GM23338 (cell line): Measurements from ENCODE around the gene IDNK. TPM values are rescaled to one million over a fixed set of nuclear protein-coding genes. Genes with fewer than 3 reads are reported as not detected.

Experiments
- ATAC-seq: fragments of 200-7000 bp; cut with Tn5 transposase; 3 replicates; pipeline ENCODE4 v1.9.1; 2020
- DNase-seq: peaks from one replicate; pipeline ENCODE4 v3.0.0-alpha.2; 2015; ENCODE audit warnings: low spot score
- H2AFZ ChIP-seq: fragments of 200-600 bp; sonication (generic); 2 replicates; pipeline ENCODE4 v1.8.0; 2016; ENCODE audit warnings: antibody characterized with exemption, mild to moderate bottlenecking, moderate library complexity
- H3F3A ChIP-seq: fragments of 200-600 bp; sonication (generic); replicated peaks from 2 replicates; pipeline ENCODE4 v1.8.0; 2017; ENCODE audit warnings: antibody characterized with exemption, mixed run types, low read depth
- H3K27ac ChIP-seq: fragments of 200-600 bp; sonication (generic); 2 replicates; pipeline ENCODE4 v1.6.1; 2016; ENCODE audit warnings: low read depth
- H3K27me3 ChIP-seq: fragments of 200-600 bp; sonication (generic); 2 replicates; pipeline ENCODE4 v1.8.0; 2016; ENCODE audit warnings: mild to moderate bottlenecking, mixed run types, moderate library complexity; ENCODE audit not compliant: insufficient read depth
- H3K36me3 ChIP-seq: fragments of 200-600 bp; sonication (generic); 2 replicates; pipeline ENCODE4 v1.8.0; 2016; ENCODE audit warnings: mild to moderate bottlenecking; ENCODE audit not compliant: insufficient read depth
- H3K4me1 ChIP-seq: fragments of 200-600 bp; sonication (generic); 2 replicates; pipeline ENCODE4 v1.8.0; 2016; ENCODE audit warnings: mild to moderate bottlenecking, moderate library complexity; ENCODE audit not compliant: insufficient read depth
- H3K4me2 ChIP-seq: fragments of 200-600 bp; sonication (generic); 2 replicates; pipeline ENCODE4 v1.7.1; 2017; ENCODE audit warnings: mixed run types
- H3K4me3 ChIP-seq: fragments of 200-600 bp; sonication (generic); 2 replicates; pipeline ENCODE4 v1.6.1; 2016; ENCODE audit warnings: mixed run types
- H3K79me2 ChIP-seq: fragments of 200-600 bp; sonication (generic); replicated peaks from 2 replicates; pipeline ENCODE4 v1.8.0; 2017; ENCODE audit warnings: mild to moderate bottlenecking; ENCODE audit not compliant: insufficient read depth
- H3K9me2 ChIP-seq: fragments of 200-600 bp; sonication (generic); 2 replicates; pipeline ENCODE4 v1.8.0; 2017; ENCODE audit not compliant: insufficient read depth
- H4K20me1 ChIP-seq: fragments of 200-600 bp; sonication (generic); replicated peaks from 2 replicates; pipeline ENCODE4 v1.8.0; 2017; ENCODE audit warnings: mild to moderate bottlenecking; ENCODE audit not compliant: insufficient read depth
- H3K27ac Mint-ChIP-seq: 2 replicates; pipeline ENCODE4 v1.8.0; 2020; ENCODE audit warnings: inconsistent platforms, mild to moderate bottlenecking, moderate library complexity, mixed read lengths
- H3K27me3 Mint-ChIP-seq: 3 replicates; pipeline ENCODE4 v1.8.0; 2022; ENCODE audit warnings: low read depth, mild to moderate bottlenecking, moderate library complexity, mixed read lengths, inconsistent platforms; ENCODE audit not compliant: insufficient read depth, poor library complexity
- H3K36me3 Mint-ChIP-seq: 3 replicates; pipeline ENCODE4 v1.8.0; 2021; ENCODE audit warnings: low read depth, mild to moderate bottlenecking, inconsistent platforms, moderate library complexity, mixed read lengths
- H3K4me1 Mint-ChIP-seq: 3 replicates; pipeline ENCODE4 v1.8.0; 2020; ENCODE audit warnings: mild to moderate bottlenecking, inconsistent platforms, mixed read lengths
- H3K4me3 Mint-ChIP-seq: 3 replicates; pipeline ENCODE4 v1.8.0; 2021; ENCODE audit warnings: moderate library complexity, mild to moderate bottlenecking, inconsistent platforms, mixed read lengths
- H3K9me3 Mint-ChIP-seq: 3 replicates; pipeline ENCODE4 v1.8.0; 2020; ENCODE audit warnings: moderate library complexity, mild to moderate bottlenecking, inconsistent platforms, mixed read lengths
- CREB1 ChIP-seq: fragments of 250-450 bp; sonication (Bioruptor Pico); IDR thresholded peaks from 2 replicates; pipeline ENCODE4 v1.5.0; 2020; ENCODE audit warnings: low read depth, mild to moderate bottlenecking, moderate library complexity
- EZH2 ChIP-seq: fragments of 200-600 bp; sonication (generic); IDR thresholded peaks from one replicate; pipeline ENCODE4 v1.8.0; 2017; ENCODE audit warnings: antibody characterized with exemption, mild to moderate bottlenecking, low read depth; ENCODE audit not compliant: unreplicated experiment
- EZH2phosphoT487 ChIP-seq: fragments of 200-600 bp; sonication (generic); IDR thresholded peaks from one replicate; pipeline ENCODE4 v1.8.1; 2018; ENCODE audit warnings: antibody characterized with exemption; ENCODE audit not compliant: unreplicated experiment
- JUNB ChIP-seq: IDR thresholded peaks from one replicate; pipeline ENCODE4 v1.6.1; 2016; ENCODE audit warnings: antibody characterized with exemption; ENCODE audit not compliant: unreplicated experiment
- NANOG ChIP-seq: IDR thresholded peaks from 2 replicates; pipeline ENCODE4 v1.6.1; 2016; ENCODE audit warnings: antibody characterized with exemption, borderline replicate concordance
- POLR2AphosphoS5 ChIP-seq: IDR thresholded peaks from 2 replicates; pipeline ENCODE4 v1.6.1; 2016; ENCODE audit warnings: antibody characterized with exemption, low read depth
- STAT1 ChIP-seq: IDR thresholded peaks from one replicate; pipeline ENCODE4 v1.6.1; 2016; ENCODE audit warnings: antibody characterized with exemption; ENCODE audit not compliant: unreplicated experiment
- ZNF331 ChIP-seq: fragments of 250-450 bp; sonication (Bioruptor Pico); IDR thresholded peaks from 2 replicates; pipeline ENCODE4 v1.5.0; 2020; ENCODE audit warnings: low read depth, mild to moderate bottlenecking, moderate library complexity
- polyA plus RNA-seq: library from polyadenylated mRNA; unstranded; fragments of >200 nt; fragmentation: Nextera tagmentation; extraction: Ambion mirVana; gene quantifications from 2 replicates; pipeline ENCODE4 v1.2.1, GENCODE V29; 2016
- total RNA-seq: library from RNA; depleted of rRNA; stranded (reverse); fragments of >200 nt; shearing (Covaris generic); gene quantifications from 2 replicates; pipeline ENCODE4 v1.2.3, GENCODE V29; 2014
- TF ChIP-seq, protein P1 (sequence below): IDR thresholded peaks from one replicate; pipeline ENCODE4 v1.6.1; 2018; ENCODE audit warnings: antibody characterized with exemption; ENCODE audit not compliant: unreplicated experiment
- TF ChIP-seq, protein P2 (sequence below): fragments of 250-450 bp; sonication (Bioruptor Pico); IDR thresholded peaks from 2 replicates; pipeline ENCODE4 v1.5.0; 2020; ENCODE audit warnings: mild to moderate bottlenecking, moderate library complexity
- TF ChIP-seq, protein P3 (sequence below): IDR thresholded peaks from 2 replicates; pipeline ENCODE4 v1.6.1; 2016; ENCODE audit warnings: antibody characterized with exemption

Gene IDNK
- total and polyA plus RNA-seq, 2 experiments from 2014 or later = 0.21 to 0.94 TPM

DNA sequence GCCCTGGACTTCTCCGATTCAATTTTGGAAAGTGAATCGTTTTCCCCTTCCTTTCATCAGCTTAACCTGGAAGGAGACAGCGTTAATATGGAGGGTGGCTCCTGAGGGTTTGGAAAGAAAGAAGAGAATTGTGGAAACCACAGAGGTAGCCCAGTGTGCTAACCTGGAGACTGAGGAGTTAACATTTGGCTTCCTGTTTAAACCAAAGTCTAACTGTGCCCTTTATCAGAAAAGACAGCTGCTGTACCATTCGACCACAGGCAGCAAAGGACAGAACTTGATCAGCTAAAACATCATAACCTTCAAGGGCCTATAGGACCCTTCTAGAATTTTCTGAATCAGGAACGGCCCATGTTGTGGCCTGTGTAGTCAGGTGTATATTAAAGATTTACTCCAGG lies 735 bp downstream of the IDNK start:
- Histone ChIP-seq H4K20me1 (no peaks in the 10 kb centered on the region), H3K4me1 (peaks cover 13% of the 10 kb centered on the region; the same call in 1 of the 2 replicates), H3K4me2 (peak overlapping the region; percentile 85), H3K79me2 (no peaks in the 10 kb centered on the region), H2AFZ (peak overlapping the region; percentile 87), H3K27me3 (no peaks in the 10 kb centered on the region), H3K4me3 (peak overlapping the region; percentile 86), H3K27ac (peak overlapping the region; percentile 8; the same call in 1 of the 2 replicates), H3F3A (no peaks in the 10 kb centered on the region), H3K9me2 (no peaks in the 10 kb centered on the region), H3K36me3 (no peaks in the 10 kb centered on the region)
- Mint-ChIP-seq H3K36me3 (no peaks in the 10 kb centered on the region), H3K27me3 (peaks cover 6% of the 10 kb centered on the region), H3K9me3 (no peaks in the 10 kb centered on the region), H3K4me1 (peaks cover 17% of the 10 kb centered on the region), H3K27ac (no peak overlapping the region), H3K4me3 (peak overlapping the region; percentile 74)
- no peak for DNase-seq
- TF ChIP-seq POLR2AphosphoS5 (peak; percentile 7; the same call in 1 of the 2 replicates), JUNB (no peak)
- ATAC-seq = peak; percentile 2; the same call in 2 of the 3 replicates

DNA sequence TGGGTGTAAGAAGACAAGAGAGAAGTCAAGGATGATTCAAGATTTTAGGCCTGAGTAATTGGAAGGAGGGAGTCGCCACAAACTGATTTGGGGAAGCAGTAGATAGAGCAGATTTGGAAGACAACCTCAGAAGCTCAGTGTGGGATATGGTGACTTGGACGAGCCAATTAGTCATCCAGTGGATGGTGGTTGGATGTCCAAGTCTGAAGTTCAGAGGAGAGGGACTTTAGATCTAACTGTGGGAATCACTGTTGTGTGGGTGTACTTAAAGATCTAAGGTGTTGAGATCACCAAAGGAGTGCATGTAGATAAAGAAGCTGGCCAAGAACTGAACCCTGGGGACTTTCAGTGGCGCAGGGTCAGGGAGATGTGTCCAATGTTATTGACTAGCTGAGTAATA lies 2.2 kb downstream of the IDNK start:
- Histone ChIP-seq H3K9me2 (no peaks in the 10 kb centered on the region), H3K36me3 (no peaks in the 10 kb centered on the region), H3F3A (no peaks in the 10 kb centered on the region), H3K4me2 (no peak overlapping the region), H3K79me2 (no peaks in the 10 kb centered on the region), H3K27ac (no peak overlapping the region), H3K4me3 (no peak overlapping the region), H3K27me3 (no peaks in the 10 kb centered on the region), H2AFZ (no peak overlapping the region), H4K20me1 (no peaks in the 10 kb centered on the region), H3K4me1 (peaks cover 13% of the 10 kb centered on the region; the same call in 1 of the 2 replicates)
- Mint-ChIP-seq H3K9me3 (no peaks in the 10 kb centered on the region), H3K4me1 (peaks cover 24% of the 10 kb centered on the region), H3K27ac (no peak overlapping the region), H3K4me3 (no peak overlapping the region), H3K27me3 (peaks cover 6% of the 10 kb centered on the region), H3K36me3 (no peaks in the 10 kb centered on the region)
- ATAC-seq (no peak), DNase-seq (no peak)
- TF ChIP-seq POLR2AphosphoS5 (no peak), EZH2phosphoT487 (no peak), CREB1 (CRISPR knock-in tag) (no peak), ZNF331 (no peak), STAT1 (no peak), EZH2 (no peak), NANOG (no peak), JUNB (no peak)
- TF ChIP-seq, protein P1, sequence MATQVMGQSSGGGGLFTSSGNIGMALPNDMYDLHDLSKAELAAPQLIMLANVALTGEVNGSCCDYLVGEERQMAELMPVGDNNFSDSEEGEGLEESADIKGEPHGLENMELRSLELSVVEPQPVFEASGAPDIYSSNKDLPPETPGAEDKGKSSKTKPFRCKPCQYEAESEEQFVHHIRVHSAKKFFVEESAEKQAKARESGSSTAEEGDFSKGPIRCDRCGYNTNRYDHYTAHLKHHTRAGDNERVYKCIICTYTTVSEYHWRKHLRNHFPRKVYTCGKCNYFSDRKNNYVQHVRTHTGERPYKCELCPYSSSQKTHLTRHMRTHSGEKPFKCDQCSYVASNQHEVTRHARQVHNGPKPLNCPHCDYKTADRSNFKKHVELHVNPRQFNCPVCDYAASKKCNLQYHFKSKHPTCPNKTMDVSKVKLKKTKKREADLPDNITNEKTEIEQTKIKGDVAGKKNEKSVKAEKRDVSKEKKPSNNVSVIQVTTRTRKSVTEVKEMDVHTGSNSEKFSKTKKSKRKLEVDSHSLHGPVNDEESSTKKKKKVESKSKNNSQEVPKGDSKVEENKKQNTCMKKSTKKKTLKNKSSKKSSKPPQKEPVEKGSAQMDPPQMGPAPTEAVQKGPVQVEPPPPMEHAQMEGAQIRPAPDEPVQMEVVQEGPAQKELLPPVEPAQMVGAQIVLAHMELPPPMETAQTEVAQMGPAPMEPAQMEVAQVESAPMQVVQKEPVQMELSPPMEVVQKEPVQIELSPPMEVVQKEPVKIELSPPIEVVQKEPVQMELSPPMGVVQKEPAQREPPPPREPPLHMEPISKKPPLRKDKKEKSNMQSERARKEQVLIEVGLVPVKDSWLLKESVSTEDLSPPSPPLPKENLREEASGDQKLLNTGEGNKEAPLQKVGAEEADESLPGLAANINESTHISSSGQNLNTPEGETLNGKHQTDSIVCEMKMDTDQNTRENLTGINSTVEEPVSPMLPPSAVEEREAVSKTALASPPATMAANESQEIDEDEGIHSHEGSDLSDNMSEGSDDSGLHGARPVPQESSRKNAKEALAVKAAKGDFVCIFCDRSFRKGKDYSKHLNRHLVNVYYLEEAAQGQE = no peak
- TF ChIP-seq, protein P2, sequence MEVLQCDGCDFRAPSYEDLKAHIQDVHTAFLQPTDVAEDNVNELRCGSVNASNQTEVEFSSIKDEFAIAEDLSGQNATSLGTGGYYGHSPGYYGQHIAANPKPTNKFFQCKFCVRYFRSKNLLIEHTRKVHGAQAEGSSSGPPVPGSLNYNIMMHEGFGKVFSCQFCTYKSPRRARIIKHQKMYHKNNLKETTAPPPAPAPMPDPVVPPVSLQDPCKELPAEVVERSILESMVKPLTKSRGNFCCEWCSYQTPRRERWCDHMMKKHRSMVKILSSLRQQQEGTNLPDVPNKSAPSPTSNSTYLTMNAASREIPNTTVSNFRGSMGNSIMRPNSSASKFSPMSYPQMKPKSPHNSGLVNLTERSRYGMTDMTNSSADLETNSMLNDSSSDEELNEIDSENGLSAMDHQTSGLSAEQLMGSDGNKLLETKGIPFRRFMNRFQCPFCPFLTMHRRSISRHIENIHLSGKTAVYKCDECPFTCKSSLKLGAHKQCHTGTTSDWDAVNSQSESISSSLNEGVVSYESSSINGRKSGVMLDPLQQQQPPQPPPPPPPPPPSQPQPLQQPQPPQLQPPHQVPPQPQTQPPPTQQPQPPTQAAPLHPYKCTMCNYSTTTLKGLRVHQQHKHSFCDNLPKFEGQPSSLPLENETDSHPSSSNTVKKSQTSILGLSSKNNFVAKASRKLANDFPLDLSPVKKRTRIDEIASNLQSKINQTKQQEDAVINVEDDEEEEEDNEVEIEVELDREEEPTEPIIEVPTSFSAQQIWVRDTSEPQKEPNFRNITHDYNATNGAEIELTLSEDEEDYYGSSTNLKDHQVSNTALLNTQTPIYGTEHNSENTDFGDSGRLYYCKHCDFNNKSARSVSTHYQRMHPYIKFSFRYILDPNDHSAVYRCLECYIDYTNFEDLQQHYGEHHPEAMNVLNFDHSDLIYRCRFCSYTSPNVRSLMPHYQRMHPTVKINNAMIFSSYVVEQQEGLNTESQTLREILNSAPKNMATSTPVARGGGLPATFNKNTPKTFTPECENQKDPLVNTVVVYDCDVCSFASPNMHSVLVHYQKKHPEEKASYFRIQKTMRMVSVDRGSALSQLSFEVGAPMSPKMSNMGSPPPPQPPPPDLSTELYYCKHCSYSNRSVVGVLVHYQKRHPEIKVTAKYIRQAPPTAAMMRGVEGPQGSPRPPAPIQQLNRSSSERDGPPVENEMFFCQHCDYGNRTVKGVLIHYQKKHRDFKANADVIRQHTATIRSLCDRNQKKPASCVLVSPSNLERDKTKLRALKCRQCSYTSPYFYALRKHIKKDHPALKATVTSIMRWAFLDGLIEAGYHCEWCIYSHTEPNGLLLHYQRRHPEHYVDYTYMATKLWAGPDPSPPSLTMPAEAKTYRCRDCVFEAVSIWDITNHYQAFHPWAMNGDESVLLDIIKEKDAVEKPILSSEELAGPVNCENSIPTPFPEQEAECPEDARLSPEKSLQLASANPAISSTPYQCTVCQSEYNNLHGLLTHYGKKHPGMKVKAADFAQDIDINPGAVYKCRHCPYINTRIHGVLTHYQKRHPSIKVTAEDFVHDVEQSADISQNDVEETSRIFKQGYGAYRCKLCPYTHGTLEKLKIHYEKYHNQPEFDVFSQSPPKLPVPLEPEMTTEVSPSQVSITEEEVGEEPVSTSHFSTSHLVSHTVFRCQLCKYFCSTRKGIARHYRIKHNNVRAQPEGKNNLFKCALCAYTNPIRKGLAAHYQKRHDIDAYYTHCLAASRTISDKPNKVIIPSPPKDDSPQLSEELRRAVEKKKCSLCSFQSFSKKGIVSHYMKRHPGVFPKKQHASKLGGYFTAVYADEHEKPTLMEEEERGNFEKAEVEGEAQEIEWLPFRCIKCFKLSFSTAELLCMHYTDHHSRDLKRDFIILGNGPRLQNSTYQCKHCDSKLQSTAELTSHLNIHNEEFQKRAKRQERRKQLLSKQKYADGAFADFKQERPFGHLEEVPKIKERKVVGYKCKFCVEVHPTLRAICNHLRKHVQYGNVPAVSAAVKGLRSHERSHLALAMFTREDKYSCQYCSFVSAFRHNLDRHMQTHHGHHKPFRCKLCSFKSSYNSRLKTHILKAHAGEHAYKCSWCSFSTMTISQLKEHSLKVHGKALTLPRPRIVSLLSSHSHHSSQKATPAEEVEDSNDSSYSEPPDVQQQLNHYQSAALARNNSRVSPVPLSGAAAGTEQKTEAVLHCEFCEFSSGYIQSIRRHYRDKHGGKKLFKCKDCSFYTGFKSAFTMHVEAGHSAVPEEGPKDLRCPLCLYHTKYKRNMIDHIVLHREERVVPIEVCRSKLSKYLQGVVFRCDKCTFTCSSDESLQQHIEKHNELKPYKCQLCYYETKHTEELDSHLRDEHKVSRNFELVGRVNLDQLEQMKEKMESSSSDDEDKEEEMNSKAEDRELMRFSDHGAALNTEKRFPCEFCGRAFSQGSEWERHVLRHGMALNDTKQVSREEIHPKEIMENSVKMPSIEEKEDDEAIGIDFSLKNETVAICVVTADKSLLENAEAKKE = no peak
- TF ChIP-seq, protein P3, sequence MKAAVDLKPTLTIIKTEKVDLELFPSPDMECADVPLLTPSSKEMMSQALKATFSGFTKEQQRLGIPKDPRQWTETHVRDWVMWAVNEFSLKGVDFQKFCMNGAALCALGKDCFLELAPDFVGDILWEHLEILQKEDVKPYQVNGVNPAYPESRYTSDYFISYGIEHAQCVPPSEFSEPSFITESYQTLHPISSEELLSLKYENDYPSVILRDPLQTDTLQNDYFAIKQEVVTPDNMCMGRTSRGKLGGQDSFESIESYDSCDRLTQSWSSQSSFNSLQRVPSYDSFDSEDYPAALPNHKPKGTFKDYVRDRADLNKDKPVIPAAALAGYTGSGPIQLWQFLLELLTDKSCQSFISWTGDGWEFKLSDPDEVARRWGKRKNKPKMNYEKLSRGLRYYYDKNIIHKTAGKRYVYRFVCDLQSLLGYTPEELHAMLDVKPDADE = no peak
